Activated CD8-positive, alpha-beta memory T cell treated with anti-CD3 and anti-CD28 coated beads, Interleukin-2, amount 50 U/mL, for 4 hours (primary cell): ENCODE measurements around the gene TUFM.
A peak's percentile ranks its signal among the peaks of the same experiment; 100 is the strongest.
"Not testable (repeated sequence)": the region's sequence is repeated elsewhere in the genome, so short reads cannot be mapped to it uniquely, and the experiment has no call there.

Source experiments
- DNase-seq: peaks from one replicate; pipeline ENCODE4 v3.0.0-alpha.2; 2020

Gene TUFM

GRCh38 chr16:28846080-28846932 lies at the start of gene TUFM:
Gene TUFM (minus strand): TSS chr16:28846348. CDS start chr16:28846269, 79 bp downstream.
- peak; percentile 98 for DNase-seq

GRCh38 chr16:28895609-28896008 lies 49.5 kb upstream of the TUFM start:
- no peak for DNase-seq

GRCh38 chr16:28893291-28893690 lies 47.1 kb upstream of the TUFM start:
- no peak for DNase-seq

- DNase-seq = no peak
Measured at GRCh38 chr16:28891964-28892890, 46.1 kb upstream of the TUFM start.

- not testable (repeated sequence) for DNase-seq
Measured at GRCh38 chr16:28890355-28890754, 44.2 kb upstream of the TUFM start.

- no peak for DNase-seq
Measured at GRCh38 chr16:28886945-28887344, 40.8 kb upstream of the TUFM start.

- no peak for DNase-seq
Measured at GRCh38 chr16:28884045-28884444, 37.9 kb upstream of the TUFM start.

- DNase-seq = no peak
Measured at GRCh38 chr16:28883221-28883996, 37.3 kb upstream of the TUFM start.

- no peak for DNase-seq
Measured at GRCh38 chr16:28882551-28883160, 36.5 kb upstream of the TUFM start.

- not testable (repeated sequence) for DNase-seq
Measured at GRCh38 chr16:28881565-28881964, 35.4 kb upstream of the TUFM start.

GRCh38 chr16:28880955-28881354 lies 34.8 kb upstream of the TUFM start:
- no peak for DNase-seq

- DNase-seq = no peak
Measured at GRCh38 chr16:28880589-28880915, 34.4 kb upstream of the TUFM start.

GRCh38 chr16:28879841-28880588 lies 33.9 kb upstream of the TUFM start:
- DNase-seq = peak; percentile 89

- DNase-seq = no peak
Measured at GRCh38 chr16:28879261-28879840, 33.2 kb upstream of the TUFM start.

GRCh38 chr16:28878083-28878926 lies 32.2 kb upstream of the TUFM start, which contains the start of gene ATP2A1:
Gene ATP2A1 (plus strand): TSS chr16:28878488. CDS start chr16:28878672, 184 bp downstream.
- DNase-seq = no peak

- no peak for DNase-seq
Measured at GRCh38 chr16:28877655-28878000, 31.5 kb upstream of the TUFM start.

GRCh38 chr16:28876973-28877654 lies 31.0 kb upstream of the TUFM start:
- DNase-seq = no peak

- DNase-seq = no peak
Measured at GRCh38 chr16:28876019-28876659, 30.0 kb upstream of the TUFM start.
